Stimulated activated CD8-positive, alpha-beta memory T cell treated with anti-CD3 and anti-CD28 coated beads, Interleukin-7, amount 100 ng/mL, for 1 hour (primary cell): Measurements from ENCODE around the gene SPATA16.
"Not testable (repeated sequence)": the region's sequence is repeated elsewhere in the genome, so short reads cannot be mapped to it uniquely, and the experiment has no call there.

ENCODE experiments used
- DNase-seq, 2 donors: peaks; one replicate each; pipeline ENCODE4 v3.0.0-alpha.2; 2020; ENCODE audit warnings: low read depth in 2 of 2

SPATA16 gene

DNA sequence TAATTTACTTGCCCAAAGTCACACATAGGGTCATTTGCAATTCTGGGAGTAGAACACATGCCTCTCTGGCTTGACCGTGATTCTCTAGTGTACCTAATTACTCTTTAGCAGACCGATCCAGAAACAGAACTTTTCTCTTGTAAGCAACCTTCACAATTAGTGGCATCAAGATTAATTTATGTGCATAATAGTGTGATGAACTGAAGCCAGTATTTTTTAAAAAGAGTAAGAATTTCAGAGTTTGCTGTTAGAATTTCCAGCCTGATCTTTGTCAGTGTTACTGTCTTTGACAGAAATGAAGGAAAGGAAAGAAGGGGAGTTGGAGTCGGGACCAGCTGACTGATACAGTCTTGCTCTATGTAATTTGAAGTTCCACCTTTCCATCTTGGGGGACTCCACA, 137.1 kb downstream of the SPATA16 start:
- DNase-seq, result no peak

DNA sequence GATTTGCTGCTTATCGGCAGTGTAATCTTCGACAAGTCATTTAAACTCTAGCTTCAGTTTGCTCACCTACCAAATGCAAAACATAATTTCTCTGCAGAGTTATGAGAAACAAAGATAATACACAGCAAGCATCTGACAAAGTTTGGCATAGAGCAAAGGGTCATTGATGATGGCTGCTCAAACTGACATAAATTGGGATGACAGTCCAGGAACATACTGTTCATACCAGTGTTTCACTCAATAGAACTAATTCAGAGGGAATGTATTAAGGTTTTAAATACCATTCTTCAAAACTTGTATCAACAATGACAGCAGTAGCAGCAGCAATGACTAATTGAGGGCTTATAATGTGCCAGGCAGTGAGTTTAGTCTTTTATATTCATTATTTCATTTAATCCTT, 137.6 kb downstream of the SPATA16 start:
- no peak for DNase-seq

DNA sequence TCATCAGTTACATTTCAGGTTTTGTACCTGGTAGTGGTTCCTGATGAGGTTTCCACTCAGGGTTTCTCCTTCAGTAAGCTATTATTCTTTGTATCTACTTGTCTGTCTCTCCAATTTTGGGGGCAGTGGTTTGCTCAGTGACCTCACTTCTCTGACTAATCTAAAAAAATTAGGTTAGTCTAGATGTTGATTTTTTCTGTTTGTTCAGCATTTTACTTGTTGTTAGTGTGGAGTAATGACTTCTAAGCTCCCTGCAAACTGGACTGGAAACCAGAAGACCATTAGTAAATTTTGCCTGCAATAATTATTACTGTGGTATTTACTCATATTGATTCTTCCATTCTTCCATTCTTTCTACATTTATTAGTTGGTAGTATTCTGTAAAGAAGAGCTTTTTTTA, 139.4 kb downstream of the SPATA16 start:
- DNase-seq, result no peak

DNA sequence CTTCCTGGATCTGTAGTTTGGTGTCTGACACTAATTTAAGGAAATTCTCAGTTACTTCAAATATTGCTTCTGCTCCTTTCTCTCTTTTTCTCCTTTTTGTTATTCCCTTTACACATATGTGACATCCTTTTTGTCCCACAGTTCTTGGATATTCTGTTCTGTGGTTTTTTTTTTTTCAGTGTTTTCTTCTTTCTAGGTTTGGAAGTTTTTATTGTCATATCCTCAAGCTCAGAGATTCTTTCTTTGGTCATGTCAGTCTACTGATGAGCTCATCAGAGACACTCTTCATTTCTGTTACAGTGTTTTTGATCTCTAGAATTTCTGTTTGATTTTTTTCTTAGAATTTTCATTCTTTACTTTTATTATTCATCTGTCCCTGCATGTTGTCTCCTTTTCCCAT, 140.5 kb downstream of the SPATA16 start:
- DNase-seq, result no peak

GRCh38 chr3:172993412-172993811, 147.6 kb downstream of the SPATA16 start:
- no peak for DNase-seq

DNA sequence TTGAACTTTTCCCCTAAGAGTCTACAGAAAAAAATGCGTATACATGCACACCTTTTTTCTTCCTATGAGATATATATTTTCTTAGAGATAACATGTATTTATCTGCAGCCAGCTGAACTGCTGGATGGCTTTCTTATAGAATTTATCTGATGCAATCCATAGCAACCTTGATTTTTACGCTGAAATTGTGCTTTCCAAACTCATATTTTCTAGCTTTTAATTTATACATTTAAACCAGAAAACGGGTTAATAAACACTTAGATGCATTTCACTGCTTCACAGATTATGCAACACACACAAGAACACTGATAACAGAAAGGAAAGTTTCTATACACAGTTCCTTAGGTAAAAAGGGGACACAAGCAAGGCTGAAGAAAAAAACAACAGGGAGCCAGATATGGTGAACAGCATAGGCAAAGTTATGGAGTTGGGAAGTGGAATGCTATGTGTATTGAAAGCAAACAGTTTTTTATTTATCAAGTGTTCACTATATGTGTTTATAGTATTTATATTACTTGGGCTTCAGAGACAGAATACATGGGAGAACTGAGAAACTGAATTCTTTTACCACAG, 149.5 kb downstream of the SPATA16 start:
- no peak for DNase-seq

DNA sequence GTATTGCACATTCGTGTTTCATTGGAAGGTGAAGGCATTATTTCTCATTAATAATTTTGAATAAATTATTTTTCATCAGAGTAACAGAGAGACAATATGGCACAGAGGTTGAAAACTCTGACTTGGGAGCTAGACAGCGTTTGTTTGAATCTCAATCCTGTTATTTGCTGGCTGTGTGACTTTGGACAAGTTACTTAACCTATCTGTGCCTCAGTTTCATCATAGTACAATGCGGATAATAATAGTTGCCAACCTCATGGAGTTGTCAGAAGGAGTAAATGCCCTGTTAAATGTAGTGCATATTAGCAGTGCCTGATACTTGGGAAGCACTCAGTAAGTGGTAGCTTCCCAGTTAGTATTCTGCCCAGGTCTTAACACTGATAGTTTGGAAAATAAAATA, 151.7 kb downstream of the SPATA16 start:
- DNase-seq, result no peak

DNA sequence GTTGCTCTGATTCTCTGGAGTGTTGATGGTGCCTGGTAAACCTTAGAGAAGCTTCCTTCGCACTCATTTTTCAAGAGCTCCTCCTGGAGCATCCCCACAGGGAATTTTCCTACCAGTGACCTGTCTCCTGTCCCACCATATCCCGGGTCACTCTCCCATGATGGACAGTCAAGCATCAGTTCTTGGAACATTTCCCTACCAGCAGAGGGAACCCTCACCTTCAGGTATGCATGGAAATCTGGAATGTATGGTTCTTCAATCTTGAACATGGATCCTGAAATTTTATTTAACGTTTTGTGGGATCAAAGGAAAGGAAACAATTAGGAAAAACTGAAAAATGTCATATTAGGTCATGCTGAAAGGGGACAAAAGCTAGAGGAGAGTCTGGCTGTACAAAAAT, 153.8 kb downstream of the SPATA16 start:
- no peak for DNase-seq

DNA sequence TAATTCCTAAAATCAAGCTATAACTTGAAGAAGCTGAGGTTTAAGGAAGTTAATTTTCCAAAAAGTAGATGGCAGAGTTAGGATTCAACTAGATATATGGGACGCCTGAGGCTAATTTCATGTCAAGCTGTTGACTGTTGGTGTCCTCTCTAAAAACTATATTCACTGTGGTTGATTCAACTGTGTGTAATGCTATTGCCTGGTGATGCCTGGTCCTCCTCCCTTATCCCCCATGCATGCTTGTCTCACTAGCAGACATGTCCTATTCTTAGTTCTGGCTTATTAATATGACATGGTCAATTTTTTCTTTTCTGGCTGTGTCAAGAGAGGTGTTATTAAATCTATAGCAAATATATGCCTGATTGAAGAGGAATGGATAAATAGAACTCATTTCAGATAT, 156.1 kb downstream of the SPATA16 start:
- no peak for DNase-seq

- no peak for DNase-seq
These were observed 158.2 kb downstream of the SPATA16 start for GRCh38 chr3:172982736-172983364.

DNA sequence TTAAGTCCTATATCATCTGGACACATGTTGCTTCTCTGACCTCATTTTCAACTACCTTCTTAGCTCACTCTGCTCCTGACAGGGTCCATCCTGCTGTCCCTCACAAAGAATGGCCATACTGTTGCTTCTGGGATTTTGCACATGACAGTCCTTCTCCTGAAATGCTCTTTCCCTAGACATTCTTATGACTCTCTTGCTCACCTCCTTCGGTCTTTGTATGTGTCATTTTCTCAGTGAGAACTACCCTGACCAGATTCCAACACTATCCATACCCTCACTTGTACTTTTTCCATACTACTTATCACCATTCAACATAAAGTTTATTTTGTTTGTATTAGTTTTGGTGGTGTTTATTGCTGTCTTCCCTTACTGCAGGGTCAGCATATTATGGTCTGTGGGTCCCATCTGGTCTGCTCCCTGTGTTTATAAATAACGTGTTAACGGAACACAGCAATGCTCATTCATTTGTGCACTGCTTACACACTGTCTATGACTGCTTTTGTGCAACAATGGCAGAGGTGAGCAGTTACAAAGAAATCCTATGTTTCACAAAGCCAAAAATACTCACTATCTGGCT, 159.5 kb downstream of the SPATA16 start:
- no peak for DNase-seq

DNA sequence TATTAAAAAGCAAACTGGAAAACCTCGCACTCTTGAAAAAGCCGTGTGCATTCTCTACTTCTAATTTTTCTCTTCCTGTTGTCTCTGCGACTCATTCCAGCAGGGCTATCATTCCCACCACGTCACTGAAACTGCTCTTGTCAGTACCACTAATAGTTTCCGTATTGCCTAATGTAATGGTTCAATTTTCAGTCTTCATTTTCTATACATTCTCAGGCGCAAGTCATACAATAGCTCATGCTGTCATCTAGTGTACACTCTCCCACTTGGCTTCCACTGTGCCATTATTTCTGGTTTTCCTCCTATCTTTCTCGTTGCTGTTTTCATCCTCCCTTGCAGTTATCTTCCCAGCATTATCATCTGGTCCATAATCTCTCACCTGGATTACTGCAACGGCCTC, 160.2 kb downstream of the SPATA16 start:
- DNase-seq, result no peak

DNA sequence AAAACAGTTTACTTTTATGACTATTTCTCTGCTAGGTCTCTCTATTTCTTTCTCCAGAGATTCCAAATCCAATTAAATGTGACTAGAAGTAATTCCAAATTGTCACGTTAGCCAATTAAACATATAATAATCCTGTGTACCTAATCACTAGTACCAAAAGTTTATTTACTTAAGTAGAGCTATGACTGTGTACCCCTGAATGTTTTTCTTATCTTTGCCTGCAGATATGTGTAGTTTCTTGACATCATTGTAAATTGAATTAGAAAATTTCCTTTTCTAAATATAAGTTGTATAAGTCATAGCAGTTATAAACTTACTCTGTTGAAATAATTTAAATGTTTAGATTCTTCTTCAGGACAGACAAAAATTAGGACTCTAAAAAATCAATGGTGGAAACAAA, 163.3 kb downstream of the SPATA16 start:
- no peak for DNase-seq

GRCh38 chr3:172974969-172975368, 166.1 kb downstream of the SPATA16 start:
- DNase-seq, result no peak

GRCh38 chr3:172973799-172974198, 167.2 kb downstream of the SPATA16 start:
- no peak for DNase-seq

- no peak for DNase-seq
These were observed 168.3 kb downstream of the SPATA16 start for GRCh38 chr3:172972717-172973116.

DNA sequence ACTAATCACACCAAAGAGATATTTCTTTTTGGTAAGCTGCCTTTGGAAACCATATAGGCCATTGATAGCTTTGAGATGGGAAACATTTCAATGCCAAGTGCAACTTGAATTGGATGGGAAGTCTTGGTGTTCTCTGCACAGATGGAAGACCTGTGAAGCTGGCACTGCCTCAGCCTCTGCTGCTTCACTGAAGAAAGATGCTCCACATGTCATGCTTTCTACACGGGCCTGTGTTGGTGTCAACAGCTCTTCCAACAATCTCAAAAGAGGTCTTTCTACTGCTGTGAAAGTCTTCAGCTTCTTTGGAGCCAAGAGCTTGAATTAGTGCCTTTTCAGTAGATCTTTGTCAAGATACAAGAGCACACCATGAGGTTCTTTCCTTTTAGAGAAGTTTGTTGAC, 169.0 kb downstream of the SPATA16 start:
- DNase-seq, result no peak

- DNase-seq, result no peak
These were observed 172.4 kb downstream of the SPATA16 start for GRCh38 chr3:172968646-172969045.

DNA sequence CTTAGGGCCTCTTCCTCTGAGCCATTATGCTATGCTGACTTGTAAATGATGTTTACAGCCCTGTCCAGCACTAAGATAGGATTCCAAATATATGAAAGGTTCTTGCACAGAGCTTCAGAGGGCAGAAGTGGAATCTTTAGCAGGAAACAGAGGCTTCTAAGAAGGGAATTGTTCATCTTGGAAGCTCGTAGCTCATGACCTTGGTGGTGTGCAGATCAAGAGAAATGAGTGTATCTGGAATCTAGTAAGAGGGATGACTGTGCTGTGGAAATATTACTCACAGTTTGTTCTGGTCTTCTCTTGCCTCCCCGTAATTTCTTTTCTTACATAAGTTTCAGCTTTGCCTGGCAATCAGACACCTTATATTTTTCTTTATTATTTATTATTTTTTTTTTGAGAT, 175.8 kb downstream of the SPATA16 start:
- DNase-seq, result no peak

GRCh38 chr3:172960626-172961182, 180.3 kb downstream of the SPATA16 start:
- DNase-seq, result not testable (repeated sequence)

DNA sequence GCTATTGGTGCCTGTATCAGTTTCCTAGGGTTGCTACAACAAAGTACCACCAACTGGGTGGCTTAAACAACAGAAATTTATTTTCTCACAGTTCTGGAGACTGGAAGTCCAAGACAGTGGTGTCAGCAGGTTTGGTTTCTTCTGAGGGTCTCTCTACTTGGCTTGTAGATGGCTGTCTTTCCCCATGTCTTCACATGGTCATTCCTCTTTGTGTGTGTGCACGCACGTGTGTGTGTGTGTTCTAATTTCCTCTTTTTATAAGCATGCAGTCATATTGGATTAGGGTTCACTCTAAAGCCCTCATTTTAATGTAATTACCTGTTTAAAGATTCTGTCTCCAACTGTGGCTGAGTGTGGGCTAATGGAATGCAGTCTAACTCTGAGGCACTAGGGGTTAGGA, 182.5 kb downstream of the SPATA16 start:
- DNase-seq, result no peak

DNA sequence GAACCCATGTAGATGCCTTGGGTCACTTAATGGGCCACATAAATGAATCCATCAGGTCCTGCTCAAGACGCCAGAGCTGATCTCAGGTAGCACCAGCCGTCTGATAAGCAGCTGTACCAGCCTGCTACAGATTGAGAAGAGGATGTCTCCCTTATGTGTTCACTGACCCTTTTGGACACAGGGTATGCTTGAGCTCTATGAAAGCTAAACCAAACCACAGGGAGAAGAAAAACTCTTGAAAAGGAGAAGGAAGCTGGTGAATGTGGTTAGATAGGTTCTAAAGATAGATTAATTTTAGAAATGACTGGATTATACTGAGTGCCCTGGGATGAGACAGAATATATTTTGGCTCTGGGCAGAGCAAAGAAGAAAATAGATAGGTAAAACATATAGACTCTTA, 187.5 kb downstream of the SPATA16 start:
- no peak for DNase-seq

DNA sequence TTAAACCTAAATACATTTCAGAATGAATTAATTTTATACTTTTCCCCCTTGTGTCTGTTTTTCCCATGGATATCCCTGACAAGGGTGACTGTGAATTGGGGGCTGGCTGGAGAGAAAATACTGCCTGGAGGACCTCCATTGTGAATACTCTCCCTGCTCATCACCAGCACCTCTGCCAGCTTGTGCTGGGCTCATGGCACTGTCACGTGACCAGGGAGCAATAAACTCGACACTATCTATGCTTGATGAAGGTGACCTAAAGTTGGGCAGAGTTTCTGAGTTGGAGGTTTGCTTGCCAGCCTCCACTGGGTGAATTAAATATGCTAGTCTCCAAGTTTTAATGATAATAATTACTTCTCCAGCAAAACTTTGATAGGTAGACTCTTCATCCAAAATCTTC, 189.5 kb downstream of the SPATA16 start:
- DNase-seq, result no peak
